ENCODE results near the gene SNAPC5. TPM values are rescaled to one million over a fixed set of nuclear protein-coding genes. Genes with fewer than 3 reads are reported as not detected.
A peak's percentile ranks its signal among the peaks of the same experiment; 100 is the strongest.

Gene SNAPC5
- total RNA-seq, 2 experiments from 2014 or later = 23.8 to 24.1 TPM

DNA sequence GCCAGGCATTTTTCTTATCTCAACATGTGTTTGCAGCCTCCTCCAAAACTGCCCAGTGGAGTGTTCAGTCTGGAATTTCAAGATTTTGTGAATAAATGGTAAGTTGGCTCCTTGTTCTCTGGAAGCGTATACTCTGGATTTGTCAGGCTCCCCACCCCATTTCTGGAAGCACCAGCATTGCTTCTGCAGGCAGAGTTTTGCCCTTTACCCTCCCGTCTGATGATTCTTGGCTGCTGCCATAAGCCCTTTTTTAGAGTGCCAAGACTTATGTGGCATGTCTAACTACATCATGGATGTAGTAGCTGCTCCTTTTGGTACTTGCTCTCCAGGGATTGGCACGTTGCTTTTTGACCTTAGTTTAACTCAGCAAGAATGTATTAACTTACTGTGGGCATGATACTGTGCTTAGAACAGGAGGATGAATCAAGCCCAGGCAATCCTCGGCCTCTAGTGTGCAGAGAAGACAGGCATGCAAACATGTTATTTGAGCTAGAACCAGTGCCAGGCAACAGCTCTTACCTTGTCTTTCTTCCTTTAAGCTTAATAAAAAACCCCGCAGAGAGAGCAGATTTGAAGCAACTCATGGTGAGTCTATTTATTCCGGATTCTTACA lies 8.3 kb downstream of the SNAPC5 start:
- Mint-ChIP-seq H3K27ac (peak overlapping the region; percentile 42), H3K36me3 (ENCODE audit: low read depth) (peaks cover 75% of the 10 kb centered on the region), H3K4me3 (no peak overlapping the region), H3K27me3 (no peaks in the 10 kb centered on the region), H3K9me3 (no peaks in the 10 kb centered on the region), H3K4me1 (ENCODE audit: low read depth) (peaks cover 5% of the 10 kb centered on the region)
- H3K27me3 ChIP-seq (ENCODE audit: control insufficient read depth in 1 of 2, insufficient read depth in 2 of 2, low read length in 2 of 2) = no peaks in the 10 kb centered on the region
- no peaks in the 10 kb centered on the region for H3K4me1 ChIP-seq (ENCODE audit: insufficient read depth, low read length)
- no peak for ATAC-seq (ENCODE audit: poor library complexity)
- H3K9me3 ChIP-seq (ENCODE audit: control insufficient read depth in 1 of 2, insufficient read depth in 1 of 2, low read length in 2 of 2) = no peaks in the 10 kb centered on the region
- no peak overlapping the region for H3K4me3 ChIP-seq (ENCODE audit: low read length)
- ChIA-PET POLR2A (interaction anchor here (0.6 kb wide), 1 partner anchor 16 kb away, joined by 3 read pairs; the partner anchor contains the start of genes RPL4 and ZWILCH), CTCF (interaction anchor here (1.9 kb wide), 1 partner anchor 9 kb away, joined by 7 read pairs; the partner anchor contains the start of gene SNAPC5)
- no peak for DNase-seq
- intact Hi-C loops (cut with DNase I, micrococcal nuclease) = no loop called here
- H3K36me3 ChIP-seq (ENCODE audit: insufficient read depth, low read length) = peaks cover 94% of the 10 kb centered on the region
- TF ChIP-seq, protein P1, sequence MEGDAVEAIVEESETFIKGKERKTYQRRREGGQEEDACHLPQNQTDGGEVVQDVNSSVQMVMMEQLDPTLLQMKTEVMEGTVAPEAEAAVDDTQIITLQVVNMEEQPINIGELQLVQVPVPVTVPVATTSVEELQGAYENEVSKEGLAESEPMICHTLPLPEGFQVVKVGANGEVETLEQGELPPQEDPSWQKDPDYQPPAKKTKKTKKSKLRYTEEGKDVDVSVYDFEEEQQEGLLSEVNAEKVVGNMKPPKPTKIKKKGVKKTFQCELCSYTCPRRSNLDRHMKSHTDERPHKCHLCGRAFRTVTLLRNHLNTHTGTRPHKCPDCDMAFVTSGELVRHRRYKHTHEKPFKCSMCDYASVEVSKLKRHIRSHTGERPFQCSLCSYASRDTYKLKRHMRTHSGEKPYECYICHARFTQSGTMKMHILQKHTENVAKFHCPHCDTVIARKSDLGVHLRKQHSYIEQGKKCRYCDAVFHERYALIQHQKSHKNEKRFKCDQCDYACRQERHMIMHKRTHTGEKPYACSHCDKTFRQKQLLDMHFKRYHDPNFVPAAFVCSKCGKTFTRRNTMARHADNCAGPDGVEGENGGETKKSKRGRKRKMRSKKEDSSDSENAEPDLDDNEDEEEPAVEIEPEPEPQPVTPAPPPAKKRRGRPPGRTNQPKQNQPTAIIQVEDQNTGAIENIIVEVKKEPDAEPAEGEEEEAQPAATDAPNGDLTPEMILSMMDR (IDR thresholded peaks at IDR 0.05) = no peak
- H3K27ac ChIP-seq (ENCODE audit: low read depth in 1 of 2, low read length in 2 of 2) = no peak overlapping the region

DNA sequence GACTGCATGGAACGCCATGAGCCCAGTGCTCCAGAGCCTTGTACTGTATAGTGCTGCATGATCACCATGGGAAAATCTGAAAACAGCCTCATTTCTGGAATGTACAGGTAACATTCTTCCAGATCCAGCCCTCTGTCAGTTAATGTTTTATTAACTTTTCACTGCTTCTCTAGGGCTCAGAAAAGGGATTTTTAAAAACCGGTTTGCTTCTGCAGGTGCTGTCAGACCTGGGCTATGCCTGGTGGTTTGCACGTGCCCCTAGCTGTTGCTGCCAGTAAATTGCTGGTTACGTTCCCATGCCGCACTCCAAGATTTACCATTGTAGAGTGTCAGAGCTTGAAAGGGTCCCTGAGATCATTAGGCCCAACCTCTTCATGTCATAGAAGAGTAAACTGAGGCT lies 9.0 kb downstream of the SNAPC5 start:
- Mint-ChIP-seq H3K27me3 (no peaks in the 10 kb centered on the region), H3K36me3 (ENCODE audit: low read depth) (peaks cover 70% of the 10 kb centered on the region), H3K4me1 (ENCODE audit: low read depth) (no peaks in the 10 kb centered on the region), H3K27ac (peak overlapping the region; percentile 42), H3K4me3 (no peak overlapping the region), H3K9me3 (no peaks in the 10 kb centered on the region)
- Histone ChIP-seq H3K27ac (ENCODE audit: low read depth in 1 of 2, low read length in 2 of 2) (no peak overlapping the region), H3K4me3 (ENCODE audit: low read length) (no peak overlapping the region), H3K27me3 (ENCODE audit: control insufficient read depth in 1 of 2, insufficient read depth in 2 of 2, low read length in 2 of 2) (no peaks in the 10 kb centered on the region), H3K4me1 (ENCODE audit: insufficient read depth, low read length) (no peaks in the 10 kb centered on the region), H3K36me3 (ENCODE audit: insufficient read depth, low read length) (peaks cover 87% of the 10 kb centered on the region), H3K9me3 (ENCODE audit: control insufficient read depth in 1 of 2, insufficient read depth in 1 of 2, low read length in 2 of 2) (no peaks in the 10 kb centered on the region)
- intact Hi-C loops (cut with DNase I, micrococcal nuclease) = no loop called here
- DNase-seq = no peak
- ChIA-PET CTCF (interaction anchor here (1.0 to 1.9 kb wide), 2 partner anchors 10 kb away, joined by 3 to 7 read pairs; partner anchors contain the start of gene SNAPC5), POLR2A (no interaction called here)
- no peak for ATAC-seq (ENCODE audit: poor library complexity)
- TF ChIP-seq, protein P1 (IDR thresholded peaks at IDR 0.05) = no peak

- TF ChIP-seq, protein P1 (IDR thresholded peaks at IDR 0.05) = no peak
- H3K27ac Mint-ChIP-seq = no peak overlapping the region
- H3K27me3 Mint-ChIP-seq = no peaks in the 10 kb centered on the region
- Histone ChIP-seq H3K4me1 (ENCODE audit: insufficient read depth, low read length) (no peaks in the 10 kb centered on the region), H3K4me3 (ENCODE audit: low read length) (no peak overlapping the region), H3K27me3 (ENCODE audit: control insufficient read depth in 1 of 2, insufficient read depth in 2 of 2, low read length in 2 of 2) (no peaks in the 10 kb centered on the region), H3K9me3 (ENCODE audit: control insufficient read depth in 1 of 2, insufficient read depth in 1 of 2, low read length in 2 of 2) (no peaks in the 10 kb centered on the region), H3K36me3 (ENCODE audit: insufficient read depth, low read length) (peaks cover 90% of the 10 kb centered on the region), H3K27ac (ENCODE audit: low read depth in 1 of 2, low read length in 2 of 2) (no peak overlapping the region)
- intact Hi-C loops (cut with DNase I, micrococcal nuclease) = no loop called here
- H3K36me3 Mint-ChIP-seq (ENCODE audit: low read depth) = peaks cover 71% of the 10 kb centered on the region
- POLR2A ChIA-PET = no interaction called here
- H3K4me3 Mint-ChIP-seq = no peak overlapping the region
- H3K9me3 Mint-ChIP-seq = no peaks in the 10 kb centered on the region
- CTCF ChIA-PET = interaction anchor here (3.1 kb wide), 1 partner anchor 11 kb away, joined by 8 read pairs; the partner anchor contains the start of gene SNAPC5
- no peak for ATAC-seq (ENCODE audit: poor library complexity)
- DNase-seq = no peak
- peaks cover 5% of the 10 kb centered on the region for H3K4me1 Mint-ChIP-seq (ENCODE audit: low read depth)
Measured at GRCh38 chr15:66486887-66487286, 10.7 kb downstream of the SNAPC5 start.
